ENCODE data around the gene SUDS3. TPM values are rescaled to one million over a fixed set of nuclear protein-coding genes. Genes with fewer than 3 reads are reported as not detected.
"Not testable (repeated sequence)": the region's sequence is repeated elsewhere in the genome, so short reads cannot be mapped to it uniquely, and the experiment has no call there.

Gene SUDS3
- total and polyA plus RNA-seq, 2 donors (not counting 1 experiment from before 2014, with no cell fraction given) = 12.1 to 53.9 TPM

- Mint-ChIP-seq H3K27ac (no peak overlapping the region), H3K4me3 (no peak overlapping the region), H3K27me3 (no peaks in the 10 kb centered on the region), H3K4me1 (no peaks in the 10 kb centered on the region), H3K9me3 (ENCODE audit: insufficient read depth) (no peaks in the 10 kb centered on the region)
- Histone ChIP-seq H3K79me2 (ENCODE audit: control insufficient read depth, insufficient read depth, low read length) (no peaks in the 10 kb centered on the region), H3K27ac (ENCODE audit: low read length in 2 of 2) (no peak overlapping the region), H4K20me1 (ENCODE audit: control insufficient read depth, insufficient read depth, low read length, poor library complexity, severe bottlenecking) (no peaks in the 10 kb centered on the region), H3K9me3 (ENCODE audit: control extremely low read depth in 1 of 3, control insufficient read depth in 2 of 3, insufficient read depth in 1 of 3, low read length in 2 of 3) (no peaks in the 10 kb centered on the region), H2AFZ (ENCODE audit: insufficient read depth, low read depth, low read length, poor library complexity, severe bottlenecking) (no peak overlapping the region), H3K9ac (ENCODE audit: low read length) (no peak overlapping the region), H3K4me2 (replicated peaks; ENCODE audit: low read depth, low read length, poor library complexity, severe bottlenecking) (no peak overlapping the region), H3K4me1 (ENCODE audit: control insufficient read depth in 2 of 2, insufficient read depth in 2 of 2, low read length in 2 of 2) (no peaks in the 10 kb centered on the region), H3K27me3 (replicated peaks in 1 of 4; ENCODE audit: control extremely low read depth in 1 of 4, control insufficient read depth in 3 of 4, insufficient read depth in 4 of 4, low read length in 3 of 4) (no peaks in the 10 kb centered on the region), H3K36me3 (replicated peaks in 1 of 2; ENCODE audit: control extremely low read depth in 1 of 2, control insufficient read depth in 1 of 2, extremely low read depth in 1 of 2, insufficient read depth in 2 of 2, low read length in 1 of 2) (peaks cover 23 to 50% of the 10 kb centered on the region in 2 experiments), H3K4me3 (ENCODE audit: control extremely low read depth in 1 of 5, extremely low read depth in 1 of 5, insufficient read depth in 1 of 5, low read depth in 2 of 5, low read length in 4 of 5) (no peak overlapping the region)
- CTCF ChIA-PET = no interaction called here
- DNase-seq = no peak
- POLR2A ChIA-PET = no interaction called here
- intact Hi-C loops (cut with micrococcal nuclease) = loop anchor here (10.0 kb wide), 2 partner anchors 633 to 1013 kb away; no protein-coding TSS in a partner anchor
- 98% methylated on average over 4 of the region's 6 CpGs for WGBS (ENCODE audit: insufficient coverage)
- TF ChIP-seq CTCF (IDR thresholded peaks at IDR 0.05) (no peak), EZH2 (IDR thresholded peaks at IDR 0.05; ENCODE audit: borderline replicate concordance, insufficient read depth, low read depth, low read length, poor library complexity, severe bottlenecking) (no peak)
- no peak for ATAC-seq (ENCODE audit: low read depth)
Measured at GRCh38 chr12:118402251-118402650, 25.9 kb downstream of the SUDS3 start.

GRCh38 chr12:118404876-118405521 is 28.6 kb downstream of the SUDS3 start:
- H3K9me3 ChIP-seq (ENCODE audit: control extremely low read depth in 1 of 3, control insufficient read depth in 2 of 3, insufficient read depth in 1 of 3, low read length in 2 of 3) = no peaks in the 10 kb centered on the region
- no peaks in the 10 kb centered on the region for H3K9me3 Mint-ChIP-seq (ENCODE audit: insufficient read depth)
- H3K79me2 ChIP-seq (ENCODE audit: control insufficient read depth, insufficient read depth, low read length) = no peaks in the 10 kb centered on the region
- CTCF ChIA-PET = interaction anchor here (0.6 to 3.8 kb wide), 12 partner anchors 9 to 1140 kb away, joined by 3 to 24 read pairs (median 4); partner anchors contain the start of gene SUDS3
- peaks cover 11 to 42% of the 10 kb centered on the region in 2 experiments for H3K36me3 ChIP-seq (replicated peaks in 1 of 2; ENCODE audit: control extremely low read depth in 1 of 2, control insufficient read depth in 1 of 2, extremely low read depth in 1 of 2, insufficient read depth in 2 of 2, low read length in 1 of 2)
- no peak overlapping the region for H3K4me3 ChIP-seq (ENCODE audit: control extremely low read depth in 1 of 5, extremely low read depth in 1 of 5, insufficient read depth in 1 of 5, low read depth in 2 of 5, low read length in 4 of 5)
- intact Hi-C loops (cut with micrococcal nuclease) = loop anchor here (10.0 kb wide), 2 partner anchors 630 to 1010 kb away; no protein-coding TSS in a partner anchor
- H3K4me1 ChIP-seq (ENCODE audit: control insufficient read depth in 2 of 2, insufficient read depth in 2 of 2, low read length in 2 of 2) = no peaks in the 10 kb centered on the region
- no peak overlapping the region for H3K4me2 ChIP-seq (replicated peaks; ENCODE audit: low read depth, low read length, poor library complexity, severe bottlenecking)
- no peak overlapping the region for H2AFZ ChIP-seq (ENCODE audit: insufficient read depth, low read depth, low read length, poor library complexity, severe bottlenecking)
- H3K9ac ChIP-seq (ENCODE audit: low read length) = no peak overlapping the region
- no peak overlapping the region for H3K27ac ChIP-seq (ENCODE audit: low read length in 2 of 2)
- no peaks in the 10 kb centered on the region for H3K27me3 ChIP-seq (replicated peaks in 1 of 4; ENCODE audit: control extremely low read depth in 1 of 4, control insufficient read depth in 3 of 4, insufficient read depth in 4 of 4, low read length in 3 of 4)
- H3K27me3 Mint-ChIP-seq = no peaks in the 10 kb centered on the region
- peak; percentile 55 for DNase-seq
- POLR2A ChIA-PET = no interaction called here
- no peaks in the 10 kb centered on the region for H4K20me1 ChIP-seq (ENCODE audit: control insufficient read depth, insufficient read depth, low read length, poor library complexity, severe bottlenecking)
- H3K27ac Mint-ChIP-seq = no peak overlapping the region
- no peak overlapping the region for H3K4me3 Mint-ChIP-seq
- ATAC-seq (ENCODE audit: low read depth) = no peak
- WGBS (ENCODE audit: insufficient coverage) = 80% methylated on average over 1 of the region's 4 CpGs
- H3K4me1 Mint-ChIP-seq = no peaks in the 10 kb centered on the region
- TF ChIP-seq EZH2 (IDR thresholded peaks at IDR 0.05; ENCODE audit: borderline replicate concordance, insufficient read depth, low read depth, low read length, poor library complexity, severe bottlenecking) = no peak
- peak; percentile 87 for TF ChIP-seq CTCF (IDR thresholded peaks at IDR 0.05)

- CTCF ChIA-PET; H3K9me3 Mint-ChIP-seq (ENCODE audit: insufficient read depth); H3K9me3 ChIP-seq (ENCODE audit: control extremely low read depth in 1 of 3, control insufficient read depth in 2 of 3, insufficient read depth in 1 of 3, low read length in 2 of 3); H3K79me2 ChIP-seq (ENCODE audit: control insufficient read depth, insufficient read depth, low read length); H3K4me1 ChIP-seq (ENCODE audit: control insufficient read depth in 2 of 2, insufficient read depth in 2 of 2, low read length in 2 of 2); DNase-seq; H3K27ac ChIP-seq (ENCODE audit: low read length in 2 of 2); POLR2A ChIA-PET; H2AFZ ChIP-seq (ENCODE audit: insufficient read depth, low read depth, low read length, poor library complexity, severe bottlenecking); H4K20me1 ChIP-seq (ENCODE audit: control insufficient read depth, insufficient read depth, low read length, poor library complexity, severe bottlenecking); H3K4me3 ChIP-seq (ENCODE audit: control extremely low read depth in 1 of 5, extremely low read depth in 1 of 5, insufficient read depth in 1 of 5, low read depth in 2 of 5, low read length in 4 of 5); H3K4me2 ChIP-seq (replicated peaks; ENCODE audit: low read depth, low read length, poor library complexity, severe bottlenecking); H3K27ac Mint-ChIP-seq; H3K27me3 ChIP-seq (replicated peaks in 1 of 4; ENCODE audit: control extremely low read depth in 1 of 4, control insufficient read depth in 3 of 4, insufficient read depth in 4 of 4, low read length in 3 of 4); H3K4me3 Mint-ChIP-seq; H3K4me1 Mint-ChIP-seq; ATAC-seq (ENCODE audit: low read depth); H3K9ac ChIP-seq (ENCODE audit: low read length); H3K27me3 Mint-ChIP-seq: not testable (repeated sequence)
- intact Hi-C loops (cut with micrococcal nuclease) = loop anchor here (10.0 kb wide), 2 partner anchors 627 to 1007 kb away; no protein-coding TSS in a partner anchor
- peaks cover 7 to 47% of the 10 kb centered on the region in 2 experiments for H3K36me3 ChIP-seq (replicated peaks in 1 of 2; ENCODE audit: control extremely low read depth in 1 of 2, control insufficient read depth in 1 of 2, extremely low read depth in 1 of 2, insufficient read depth in 2 of 2, low read length in 1 of 2)
- WGBS (ENCODE audit: insufficient coverage) = 100% methylated on average over 2 of the region's 8 CpGs
Measured at GRCh38 chr12:118408241-118408640, 31.9 kb downstream of the SUDS3 start.
